ENCODE results near the gene SLC5A5.

SLC5A5 gene

DNA sequence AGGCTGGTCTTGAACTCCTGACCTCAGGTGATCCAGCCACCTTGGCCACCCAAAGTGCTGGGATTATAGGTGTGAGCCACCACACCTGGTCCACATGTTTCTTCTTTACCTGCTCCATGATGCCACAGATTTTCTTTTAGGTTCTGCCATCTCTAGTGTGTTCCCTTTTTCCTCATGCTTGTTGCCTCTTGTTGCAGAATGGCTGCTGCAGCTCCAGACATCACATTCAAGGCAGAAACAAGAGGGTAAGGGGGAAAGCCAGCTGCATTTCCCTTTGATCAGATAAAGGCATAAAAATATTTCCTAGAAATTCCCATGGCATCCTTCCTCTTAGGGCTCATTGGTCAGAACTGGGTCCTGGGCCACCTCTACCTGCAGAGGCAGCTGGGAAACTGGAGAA lies 48.8 kb downstream of the SLC5A5 start:
- TF ChIP-seq, protein P1, sequence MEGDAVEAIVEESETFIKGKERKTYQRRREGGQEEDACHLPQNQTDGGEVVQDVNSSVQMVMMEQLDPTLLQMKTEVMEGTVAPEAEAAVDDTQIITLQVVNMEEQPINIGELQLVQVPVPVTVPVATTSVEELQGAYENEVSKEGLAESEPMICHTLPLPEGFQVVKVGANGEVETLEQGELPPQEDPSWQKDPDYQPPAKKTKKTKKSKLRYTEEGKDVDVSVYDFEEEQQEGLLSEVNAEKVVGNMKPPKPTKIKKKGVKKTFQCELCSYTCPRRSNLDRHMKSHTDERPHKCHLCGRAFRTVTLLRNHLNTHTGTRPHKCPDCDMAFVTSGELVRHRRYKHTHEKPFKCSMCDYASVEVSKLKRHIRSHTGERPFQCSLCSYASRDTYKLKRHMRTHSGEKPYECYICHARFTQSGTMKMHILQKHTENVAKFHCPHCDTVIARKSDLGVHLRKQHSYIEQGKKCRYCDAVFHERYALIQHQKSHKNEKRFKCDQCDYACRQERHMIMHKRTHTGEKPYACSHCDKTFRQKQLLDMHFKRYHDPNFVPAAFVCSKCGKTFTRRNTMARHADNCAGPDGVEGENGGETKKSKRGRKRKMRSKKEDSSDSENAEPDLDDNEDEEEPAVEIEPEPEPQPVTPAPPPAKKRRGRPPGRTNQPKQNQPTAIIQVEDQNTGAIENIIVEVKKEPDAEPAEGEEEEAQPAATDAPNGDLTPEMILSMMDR (IDR thresholded peaks at IDR 0.05; ENCODE audit: low read depth, low read length) = no peak
- no peak for DNase-seq (ENCODE audit: extremely low read depth, low read depth)

DNA sequence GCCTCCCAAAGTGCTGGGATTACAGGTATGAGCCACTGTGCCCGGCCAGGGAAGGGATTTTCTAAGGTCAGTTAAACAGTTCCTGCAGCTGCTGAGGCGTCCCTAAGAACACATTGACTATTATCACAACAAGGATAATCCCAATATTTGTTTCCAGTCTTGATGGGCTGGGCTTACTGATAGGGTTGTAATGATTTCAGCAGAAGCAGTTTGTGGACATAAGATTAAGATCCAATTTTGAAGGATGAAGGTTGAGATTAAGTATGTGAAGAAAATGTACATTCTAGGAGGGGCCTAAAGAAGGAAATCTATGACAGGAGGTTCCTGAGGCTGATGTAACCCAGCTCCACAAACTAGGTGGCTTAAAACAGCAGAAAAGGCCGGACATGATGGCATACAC lies 50.4 kb downstream of the SLC5A5 start:
- TF ChIP-seq, protein P1 (IDR thresholded peaks at IDR 0.05; ENCODE audit: low read depth, low read length) = no peak
- DNase-seq (ENCODE audit: extremely low read depth, low read depth) = no peak

DNA sequence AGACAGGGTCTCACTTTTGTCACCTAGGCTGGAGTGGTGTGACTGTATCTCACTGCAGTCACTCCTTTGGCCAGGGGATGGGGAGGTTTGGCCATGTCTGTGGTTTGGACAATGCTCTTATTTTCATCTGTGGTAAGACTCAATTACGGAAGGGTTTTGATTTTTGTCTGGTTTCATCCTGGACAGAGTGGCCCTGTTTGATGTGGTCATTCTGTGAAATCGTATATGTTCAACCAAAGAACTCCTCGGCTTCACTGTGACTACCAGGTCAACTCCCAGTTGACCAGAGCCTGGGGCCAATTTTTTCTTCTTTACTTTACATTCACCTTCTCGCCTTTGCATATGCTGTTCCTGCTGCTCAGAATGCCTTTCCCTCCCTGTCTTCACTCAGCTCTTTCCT lies 54.3 kb downstream of the SLC5A5 start:
- DNase-seq (ENCODE audit: extremely low read depth, low read depth) = no peak
- TF ChIP-seq, protein P1 (IDR thresholded peaks at IDR 0.05; ENCODE audit: low read depth, low read length) = no peak

DNA sequence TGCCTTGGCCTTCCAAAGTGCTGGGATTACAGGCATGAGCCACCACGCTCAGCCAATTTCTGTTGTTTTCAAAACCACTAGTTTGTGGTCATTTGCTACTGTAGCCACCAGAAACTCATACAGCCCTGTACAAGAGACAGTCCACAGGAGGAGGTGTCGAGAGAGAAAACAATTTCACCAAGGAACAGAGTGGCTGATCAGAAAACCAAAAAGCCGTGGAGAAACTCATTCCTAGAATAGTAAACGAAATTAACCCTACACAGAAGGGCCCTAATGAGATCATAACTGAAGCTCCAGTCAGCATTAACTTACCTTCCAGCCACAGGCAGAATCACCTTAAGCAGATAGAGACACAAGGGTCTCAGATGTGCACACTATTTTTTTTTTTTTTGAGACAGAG lies 57.3 kb downstream of the SLC5A5 start:
- TF ChIP-seq, protein P1 (IDR thresholded peaks at IDR 0.05; ENCODE audit: low read depth, low read length) = no peak

DNA sequence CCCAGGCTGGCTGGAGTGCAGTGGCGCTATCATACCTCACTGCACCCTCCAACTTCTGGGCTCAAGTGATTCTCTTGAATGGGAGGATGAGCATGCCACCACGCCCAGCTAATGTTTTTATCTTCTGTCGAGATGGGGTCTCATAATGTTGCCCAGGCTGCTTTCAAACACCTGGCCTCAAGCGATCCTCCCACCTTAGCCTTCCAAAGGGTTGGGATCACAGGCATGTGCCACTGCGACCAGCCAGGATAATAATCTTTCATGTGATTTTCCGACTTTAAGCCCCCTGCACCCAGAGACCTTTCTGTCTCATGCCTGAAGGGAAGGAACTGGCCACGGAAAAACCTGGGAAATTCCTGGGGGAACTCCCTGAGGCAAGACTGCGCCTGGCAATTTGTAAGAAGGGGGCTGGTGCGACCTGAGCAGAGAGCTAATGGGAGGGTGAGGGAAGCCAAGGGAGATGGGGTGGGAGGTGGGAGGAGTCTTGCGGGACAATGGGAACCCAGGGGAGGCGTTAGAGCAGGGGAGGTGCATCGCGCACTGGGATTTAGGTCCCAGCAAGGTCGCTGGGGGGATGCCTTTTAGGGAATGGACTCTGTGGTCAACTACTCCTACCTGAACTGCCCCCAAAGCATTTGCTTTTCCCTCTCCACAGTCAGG lies 59.9 kb downstream of the SLC5A5 start:
- TF ChIP-seq, protein P1 (IDR thresholded peaks at IDR 0.05; ENCODE audit: low read depth, low read length) = no peak
- DNase-seq (ENCODE audit: extremely low read depth, low read depth) = no peak

More for the DNA sequence above, 57.3 kb downstream of the SLC5A5 start:
- no peak for DNase-seq (ENCODE audit: extremely low read depth, low read depth)

DNA sequence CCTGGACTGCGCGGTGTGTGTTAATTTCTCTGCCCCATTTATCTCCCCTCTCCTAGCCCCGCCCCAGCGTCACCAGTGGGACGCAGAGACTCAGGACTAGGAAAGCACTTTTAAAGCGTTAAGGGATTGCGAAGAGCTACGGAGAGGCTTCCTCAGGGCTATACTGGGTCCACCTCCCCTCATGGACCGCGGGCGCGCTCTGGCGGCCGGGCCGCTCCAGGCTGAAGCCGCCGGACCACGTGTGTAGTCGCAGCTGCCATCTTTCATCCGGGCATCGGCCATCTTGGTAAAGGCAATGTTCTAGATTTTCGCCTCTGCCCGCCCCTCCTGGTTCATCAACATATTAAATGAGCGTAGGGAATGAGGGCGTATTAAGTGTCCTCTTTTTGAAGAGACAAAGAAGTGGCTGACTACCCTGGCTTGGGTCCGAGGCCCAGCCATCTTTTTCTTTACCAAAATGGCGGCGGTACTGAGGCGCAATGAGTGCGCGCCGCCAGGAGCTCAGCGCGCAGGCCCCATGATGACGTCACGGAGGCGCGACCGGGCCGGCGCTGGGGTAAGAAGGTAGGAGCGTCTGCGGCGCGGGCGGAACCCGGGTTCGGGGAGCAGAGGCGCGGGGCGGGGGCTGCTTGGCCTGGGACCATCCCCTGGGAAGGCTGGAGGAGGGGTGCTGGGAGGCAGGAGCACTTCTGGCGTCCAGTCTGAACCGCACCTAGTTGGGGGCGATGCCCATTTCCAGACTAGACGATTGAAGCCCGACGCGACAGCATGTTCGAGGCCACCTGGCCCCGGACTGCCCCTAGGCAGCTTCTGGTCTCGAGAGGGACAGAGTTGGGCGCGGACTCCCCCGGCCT lies 61.0 kb downstream of the SLC5A5 start, which contains the start of gene CCDC124:
Gene CCDC124 (plus strand): TSS at position 531 of the 854 bp plus-strand sequence. CDS start 3,406 bp downstream, outside the sequence.
- peak; percentile 76 for DNase-seq (ENCODE audit: extremely low read depth, low read depth)
- TF ChIP-seq, protein P1 (IDR thresholded peaks at IDR 0.05; ENCODE audit: low read depth, low read length) = peak; percentile 90

All from AG09319 (cell line).